Measurements from ENCODE around the gene F2.

DNA sequence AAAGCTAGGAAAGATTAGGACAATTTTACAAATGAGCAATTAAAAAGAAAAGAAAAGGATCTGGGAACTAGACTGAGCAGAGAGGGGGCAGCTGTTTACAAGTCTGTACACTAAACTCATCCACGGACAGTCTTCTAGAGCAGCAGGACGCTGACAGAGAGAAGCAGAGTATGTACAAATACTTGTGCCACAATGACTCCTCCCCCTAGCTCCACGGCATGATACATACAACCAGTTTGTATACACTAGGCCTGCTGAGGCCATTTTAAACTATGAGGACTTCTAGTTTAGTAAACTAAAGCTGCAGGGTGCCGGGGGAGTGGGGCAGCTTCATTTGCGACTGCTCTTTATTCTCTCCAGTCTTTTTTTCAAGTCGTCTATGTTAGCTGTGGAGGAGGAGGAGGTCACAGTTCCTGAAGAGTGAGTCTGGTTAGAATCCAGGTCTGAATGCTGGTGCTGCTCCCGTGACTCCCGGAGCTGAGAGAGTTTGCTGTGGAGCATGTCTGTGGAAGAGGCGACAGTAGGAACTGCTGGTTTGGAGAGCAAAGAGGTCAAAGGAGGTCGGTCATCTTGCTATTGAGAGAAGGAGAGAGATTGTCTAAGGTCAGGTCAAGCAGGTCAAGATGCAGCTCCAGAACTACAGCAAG is 24.8 kb downstream of the F2 start:
- no peak for TF ChIP-seq POLR2AphosphoS5 (IDR thresholded peaks at IDR 0.05; ENCODE audit: low read depth, low read length)
- TF ChIP-seq SP1 (IDR thresholded peaks at IDR 0.05; ENCODE audit: low read depth) = no peak
- TF ChIP-seq YY1 (IDR thresholded peaks at IDR 0.05; ENCODE audit: extremely low read depth, insufficient replicate concordance, low read depth, low read length) = no peak
